Loucy (cell line): Measurements from ENCODE around the gene ZBTB18.

Experiments
- CTCF ChIP-seq: fragments of 200-600 bp; sonication (generic); conservative IDR thresholded peaks from 2 replicates; pipeline ENCODE4 v1.5.1; 2014; ENCODE audit warnings: mild to moderate bottlenecking, antibody characterized with exemption, low read length
- EZH2phosphoT487 ChIP-seq: fragments of 200-600 bp; IDR thresholded peaks from 2 replicates; pipeline ENCODE4 v1.6.1; 2018; ENCODE audit warnings: antibody characterized with exemption, mild to moderate bottlenecking, moderate library complexity, borderline replicate concordance

- TF ChIP-seq EZH2phosphoT487 (no peak), CTCF (no peak)
Observed at GRCh38 chr1:244094880-244095528, 43.9 kb downstream of the ZBTB18 start.
